ENCODE results near the gene C4orf50. TPM values are rescaled to one million over a fixed set of nuclear protein-coding genes. Genes with fewer than 3 reads are reported as not detected.

C4orf50 gene
- total and polyA plus RNA-seq, 10 of the 15 experiments (the other 5 are each of a cell fraction or from before 2014, with no cell fraction given), result 0.04 to 0.09 (median 0.05) TPM; not detected in 3

- SMC1A ChIA-PET (ENCODE audit: uncharacterized antibody, unreplicated experiment), result no interaction called here
- H3K27ac ChIP-seq (ENCODE audit: control insufficient read depth, insufficient read depth), result no peak overlapping the region
- H3K9ac ChIP-seq (ENCODE audit: control insufficient read depth, insufficient read depth, low read length), result no peak overlapping the region
- BruUV-seq (replicated peaks), result no TSS peak
- H3K4me2 ChIP-seq (ENCODE audit: control insufficient read depth, insufficient read depth), result no peak overlapping the region
- H3K4me3 ChIP-seq, result no peak overlapping the region
- 6% methylated on average over 9 of the region's 9 CpGs for WGBS (ENCODE audit: insufficient coverage, insufficient replicate concordance, low lambda C conversion rate, missing lambda C conversion rate)
- POLR2A ChIA-PET, result no interaction called here
- no peaks in the 10 kb centered on the region for H3K4me1 ChIP-seq (ENCODE audit: control insufficient read depth, insufficient read depth, low read length)
- H3K36me3 ChIP-seq (ENCODE audit: control insufficient read depth in 2 of 2, insufficient read depth in 2 of 2, low read length in 1 of 2), result no peaks in the 10 kb centered on the region
- H3K9me3 ChIP-seq (replicated peaks; ENCODE audit: control insufficient read depth, insufficient read depth, low read length), result no peaks in the 10 kb centered on the region
- CTCF ChIA-PET, result no interaction called here
- no peaks in the 10 kb centered on the region for H3K79me2 ChIP-seq (ENCODE audit: control insufficient read depth, insufficient read depth, low read length)
- in situ Hi-C loops (cut with MboI), result no loop called here
- H3K27me3 ChIP-seq (replicated peaks in 1 of 2; ENCODE audit: control insufficient read depth in 2 of 2, insufficient read depth in 2 of 2, low read length in 1 of 2), result no peaks in the 10 kb centered on the region; a peak in 2 of 4 replicates
- no peak for FAIRE-seq
- H2AFZ ChIP-seq (ENCODE audit: control insufficient read depth, low read depth, low read length), result no peak overlapping the region
- intact Hi-C loops (cut with micrococcal nuclease; ENCODE audit: unreplicated experiment), result no loop called here
- RAD21 ChIA-PET (ENCODE audit: unreplicated experiment), result no interaction called here
- DNase-seq (ENCODE audit: low read depth, low spot score), result no peak
- H4K20me1 ChIP-seq (ENCODE audit: control insufficient read depth, insufficient read depth), result no peaks in the 10 kb centered on the region
- ATAC-seq, result no peak
- no peak for TF ChIP-seq MEF2A (IDR thresholded peaks at IDR 0.05; ENCODE audit: insufficient read depth, low read depth, low read length)
- TF ChIP-seq POLR2AphosphoS2 (IDR thresholded peaks at IDR 0.05; ENCODE audit: low read depth, low read length), result no peak
- TF ChIP-seq FOXK2 (IDR thresholded peaks at IDR 0.05), result no peak
- no peak for TF ChIP-seq TCF12 (IDR thresholded peaks at IDR 0.05; ENCODE audit: low read depth, low read length)
- no peak for TF ChIP-seq PRDM15 (CRISPR knock-in tag; IDR thresholded peaks at IDR 0.05)
- no peak for TF ChIP-seq RUNX3 (IDR thresholded peaks at IDR 0.05; ENCODE audit: low read length)
- no peak for TF ChIP-seq ATF2 (IDR thresholded peaks at IDR 0.05; ENCODE audit: low read length)
- TF ChIP-seq CHD1 (IDR thresholded peaks at IDR 0.05; ENCODE audit: low read depth, low read length), result no peak
- no peak for TF ChIP-seq USF2 (IDR thresholded peaks at IDR 0.05; ENCODE audit: borderline replicate concordance, low read depth, low read length)
- no peak for TF ChIP-seq CHD2 (IDR thresholded peaks at IDR 0.05; ENCODE audit: borderline replicate concordance, low read depth, low read length)
- TF ChIP-seq NFXL1 (IDR thresholded peaks at IDR 0.05; ENCODE audit: borderline replicate concordance), result no peak
- no peak for TF ChIP-seq TAF1 (IDR thresholded peaks at IDR 0.05; ENCODE audit: borderline replicate concordance, low read depth, low read length)
- TF ChIP-seq CBX3 (IDR thresholded peaks at IDR 0.05; ENCODE audit: borderline replicate concordance, low read depth), result no peak
- TF ChIP-seq BCLAF1 (IDR thresholded peaks at IDR 0.05), result no peak
- no peak for TF ChIP-seq EGR1 (IDR thresholded peaks at IDR 0.05; ENCODE audit: borderline replicate concordance in 1 of 2, low read depth in 2 of 2, low read length in 2 of 2)
Observed at GRCh38 chr4:5852523-5853202, 165.6 kb downstream of the C4orf50 start.

Data from GM12878 (cell line).